Measurements from ENCODE around the gene NRP1.
"Not testable (repeated sequence)": the region's sequence is repeated elsewhere in the genome, so short reads cannot be mapped to it uniquely, and the experiment has no call there.

Gene NRP1

DNA sequence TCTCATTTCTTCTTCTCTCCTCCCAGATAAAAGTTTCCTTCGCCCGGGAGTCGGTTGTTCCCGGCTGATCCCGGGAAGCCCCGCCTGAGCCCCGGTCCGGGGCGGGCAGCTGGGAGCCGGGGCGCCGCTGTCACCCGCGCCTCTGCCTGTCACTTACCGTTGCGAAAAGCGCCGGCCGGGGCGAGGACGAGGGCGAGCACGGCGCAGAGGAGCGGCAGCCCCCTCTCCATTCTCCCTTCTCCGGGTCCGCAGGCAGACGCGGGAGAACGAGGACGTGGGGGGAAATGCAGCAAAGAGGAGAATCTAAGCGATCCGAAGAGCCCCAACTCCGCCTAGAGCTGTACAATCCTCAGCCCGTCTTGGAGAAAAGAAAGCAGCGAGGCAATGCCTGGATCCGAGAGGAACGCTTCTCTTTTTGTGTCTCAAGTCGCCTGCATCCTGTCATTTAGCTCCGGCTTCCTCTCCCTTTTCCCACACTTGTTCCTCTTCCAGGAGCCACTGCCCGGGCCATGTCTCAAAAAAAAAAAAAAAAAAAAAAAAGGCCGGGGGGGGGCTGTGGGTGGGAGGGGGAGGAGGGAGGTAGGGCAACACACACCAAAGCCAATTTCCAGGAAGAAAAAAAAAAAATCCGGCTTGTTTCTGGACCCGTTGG is at the start of gene NRP1:
TSS of gene NRP1 (minus strand) at position 515 of the 652 bp plus-strand sequence. CDS start at position 230, 285 bp downstream.
- DNase-seq, result no peak

DNA sequence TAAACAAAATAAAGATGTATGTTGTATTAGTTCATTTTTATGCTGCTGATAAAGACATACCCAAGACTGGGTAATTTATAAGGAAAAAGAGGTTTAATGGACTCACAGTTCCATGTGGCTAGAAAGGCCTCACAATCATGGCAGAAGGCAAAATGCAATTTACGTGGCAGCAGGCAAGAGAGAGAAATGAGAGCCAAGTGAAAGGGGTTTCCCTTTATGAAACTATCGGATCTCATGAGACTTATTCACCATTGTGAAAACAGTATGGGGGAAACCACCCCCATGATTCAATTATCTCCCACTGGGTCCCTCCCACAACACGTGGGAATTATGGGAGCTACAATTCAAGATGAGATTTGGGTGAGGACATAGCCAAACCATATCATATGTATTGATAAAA is 49.7 kb upstream of the NRP1 start:
- not testable (repeated sequence) for DNase-seq

GRCh38 chr10:33382921-33383713 is 48.6 kb upstream of the NRP1 start:
- DNase-seq, result peak; percentile 23

DNA sequence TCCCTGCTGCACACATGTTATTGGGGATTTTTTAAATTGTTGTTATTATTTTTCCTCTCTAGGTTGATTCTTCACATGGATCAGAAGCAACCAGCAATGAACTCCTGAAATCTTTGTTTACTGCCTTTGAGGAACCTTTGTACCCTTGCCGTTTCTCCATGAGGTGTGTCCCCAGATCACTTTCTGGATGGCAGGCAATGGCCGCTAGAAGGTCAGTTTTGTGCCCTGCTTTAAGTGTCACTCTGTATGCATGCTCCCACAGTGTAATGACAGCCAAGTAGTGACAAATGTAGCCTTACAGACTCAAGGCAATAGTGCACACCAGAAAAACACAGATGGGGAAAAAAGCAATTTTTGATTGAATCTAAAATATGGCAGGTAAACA is 47.7 kb upstream of the NRP1 start:
- DNase-seq, result no peak

- peak; percentile 62 for DNase-seq
These were observed 47.2 kb upstream of the NRP1 start for GRCh38 chr10:33381451-33382215.

DNA sequence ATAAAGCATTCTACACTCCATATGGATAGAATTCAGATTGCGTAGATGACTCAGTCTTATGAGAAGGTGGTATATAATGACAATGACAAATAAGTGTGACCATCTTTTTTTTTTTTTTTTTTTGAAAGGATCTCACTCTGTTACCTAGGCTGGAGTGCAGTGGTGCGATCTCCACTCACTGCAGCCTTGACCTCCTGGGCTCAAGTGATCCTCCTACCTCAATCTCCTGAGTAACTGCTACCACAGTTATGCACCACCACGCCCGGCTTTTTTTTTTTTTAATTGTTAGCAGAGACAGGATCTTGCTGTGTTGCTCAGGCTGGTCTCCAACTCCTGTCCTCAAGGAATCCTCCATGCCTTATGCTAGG is 43.2 kb upstream of the NRP1 start:
- no peak for DNase-seq

DNA sequence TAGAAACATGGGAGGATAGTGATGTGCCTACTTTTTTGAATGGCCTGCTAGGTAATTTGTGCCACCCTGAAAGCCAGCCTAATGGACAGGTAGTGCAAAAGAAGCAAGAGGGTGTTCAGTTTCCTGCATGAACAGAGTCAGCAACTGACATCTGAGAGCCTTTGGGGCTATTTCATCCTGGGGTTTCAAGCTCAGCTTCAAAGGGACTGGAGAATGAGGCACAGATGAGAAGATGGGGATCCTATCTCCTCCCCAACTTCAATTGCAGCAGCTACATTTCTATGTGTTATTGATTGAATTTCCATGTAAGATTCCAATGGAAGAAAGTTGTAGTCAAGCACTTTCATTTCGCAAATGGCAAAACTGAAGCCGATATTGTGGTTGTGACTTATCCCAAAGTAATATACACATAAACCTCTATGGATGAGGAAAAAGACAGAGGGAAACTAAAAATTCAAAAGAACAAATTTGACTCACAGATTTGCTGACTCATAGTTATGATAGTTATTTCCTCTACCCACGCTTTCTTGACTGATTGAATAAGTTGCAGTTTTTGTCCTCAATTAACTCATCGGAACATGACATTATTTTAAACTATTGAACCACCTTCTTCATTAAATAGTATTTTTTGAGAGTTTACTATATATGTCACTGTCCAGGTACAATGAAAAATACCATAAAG is 42.6 kb upstream of the NRP1 start:
- DNase-seq, result no peak

GRCh38 chr10:33376476-33376875 is 42.0 kb upstream of the NRP1 start:
- DNase-seq, result no peak

- DNase-seq, result no peak
These were observed 38.8 kb upstream of the NRP1 start for GRCh38 chr10:33373263-33373662.

GRCh38 chr10:33371234-33371633 is 36.8 kb upstream of the NRP1 start:
- DNase-seq, result no peak

DNA sequence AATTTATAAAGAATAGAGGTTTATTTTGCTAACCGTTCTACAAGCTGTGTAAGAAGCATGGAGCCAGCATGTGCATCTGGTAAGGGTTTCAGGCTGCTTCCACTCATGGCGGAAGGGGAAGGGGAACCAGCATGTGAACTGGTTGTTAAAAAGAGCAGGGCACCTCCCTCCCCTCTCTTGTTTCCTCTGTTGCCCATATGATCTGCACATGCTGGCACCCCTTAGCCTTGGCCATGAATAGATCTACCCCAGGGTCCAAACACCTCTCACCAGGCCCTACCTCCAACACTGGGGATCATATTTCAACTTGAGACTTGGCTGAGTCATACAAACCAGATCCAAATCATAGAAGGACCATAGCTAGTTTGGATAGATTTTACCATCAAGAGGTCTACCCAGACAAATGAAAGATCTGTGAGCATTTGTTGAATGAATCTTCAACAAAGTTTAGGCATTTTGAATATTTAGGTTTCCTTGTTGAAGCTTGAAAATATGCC is 36.0 kb upstream of the NRP1 start:
- DNase-seq, result no peak

DNA sequence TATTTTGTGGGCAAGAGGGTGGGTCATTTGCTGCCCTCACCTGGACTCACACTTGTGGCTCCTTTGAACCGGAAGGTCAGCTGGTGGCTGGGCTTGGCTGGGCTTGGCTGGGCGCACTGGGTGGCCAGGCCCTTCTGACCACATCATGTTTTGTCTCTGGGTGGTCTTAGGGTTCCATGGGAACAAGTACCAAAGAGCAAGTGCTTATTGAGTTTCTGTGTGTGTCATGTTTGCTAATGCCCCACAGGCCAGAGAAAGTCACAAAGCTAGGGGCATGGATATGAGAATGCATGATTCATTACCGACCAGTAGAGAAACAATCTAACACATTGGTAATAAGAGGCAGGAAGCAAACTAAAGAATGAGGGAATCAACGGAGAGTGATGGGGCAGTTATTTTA is 33.6 kb upstream of the NRP1 start:
- DNase-seq, result no peak

DNA sequence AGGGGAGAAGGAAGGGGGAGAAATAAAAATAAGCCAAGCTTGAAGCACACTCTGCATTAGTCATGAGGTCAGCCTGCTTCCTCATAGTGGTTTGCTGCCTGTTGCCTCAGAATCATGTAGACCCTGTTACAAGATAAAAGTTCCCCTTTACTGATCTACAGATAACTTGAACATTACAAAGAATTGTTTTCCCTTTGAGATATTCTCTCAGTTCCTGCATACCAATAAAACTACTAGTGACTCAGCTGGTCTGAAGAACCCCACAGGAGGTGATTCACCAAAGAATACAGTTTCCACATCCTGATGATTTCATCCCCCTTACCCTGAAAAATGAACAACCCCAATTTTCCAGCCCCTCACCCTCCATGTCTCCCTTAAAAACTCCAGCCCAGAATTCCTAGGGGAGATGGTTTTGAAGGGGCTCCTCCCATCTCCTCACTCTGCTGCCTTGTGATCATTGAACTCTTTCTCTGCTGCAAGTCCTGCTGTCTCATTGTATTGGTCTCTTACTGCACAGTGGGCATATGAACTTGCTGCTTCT is 31.5 kb upstream of the NRP1 start:
- DNase-seq, result no peak

DNA sequence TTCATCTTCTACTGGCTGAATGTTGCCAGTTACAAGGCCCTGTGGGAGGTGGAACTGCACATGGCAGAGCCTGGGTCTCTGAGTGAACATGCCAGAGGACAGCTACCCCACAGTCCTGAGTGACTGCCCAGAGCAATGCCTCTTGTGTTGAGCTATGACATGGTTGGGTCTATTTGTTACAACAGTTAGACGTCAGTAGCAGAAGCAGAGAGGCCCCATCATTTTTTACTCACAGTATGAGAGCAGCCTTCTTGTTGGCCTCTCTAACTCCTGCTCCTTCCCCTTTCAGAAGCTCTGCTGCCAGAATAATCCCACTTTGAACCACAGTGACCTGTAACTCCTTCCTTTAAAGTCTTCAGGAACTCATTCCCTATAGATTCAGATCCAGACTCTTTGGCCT is 30.8 kb upstream of the NRP1 start:
- DNase-seq, result no peak

GRCh38 chr10:33363106-33363505 is 28.6 kb upstream of the NRP1 start:
- no peak for DNase-seq

GRCh38 chr10:33358016-33358415 is 23.5 kb upstream of the NRP1 start:
- no peak for DNase-seq

DNA sequence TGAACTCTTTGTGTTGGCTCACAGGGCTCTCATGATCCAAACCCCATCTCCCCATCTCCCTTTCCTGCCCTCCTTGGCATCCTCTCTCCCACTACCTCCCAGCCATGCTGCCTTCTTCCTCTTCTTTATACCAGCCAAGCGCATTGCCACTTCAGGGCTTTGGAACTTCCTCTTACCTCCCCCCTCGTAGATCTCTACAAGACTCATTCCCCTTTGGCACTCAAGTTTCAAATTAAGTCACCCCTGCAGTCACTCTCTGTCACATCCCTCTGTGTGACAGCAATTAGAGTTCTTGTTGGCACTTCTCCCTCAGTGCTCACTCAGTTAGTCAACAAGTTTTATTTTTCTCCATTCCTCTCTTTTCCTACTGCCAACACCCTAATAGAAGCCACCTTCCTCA is 20.8 kb upstream of the NRP1 start:
- no peak for DNase-seq

DNA sequence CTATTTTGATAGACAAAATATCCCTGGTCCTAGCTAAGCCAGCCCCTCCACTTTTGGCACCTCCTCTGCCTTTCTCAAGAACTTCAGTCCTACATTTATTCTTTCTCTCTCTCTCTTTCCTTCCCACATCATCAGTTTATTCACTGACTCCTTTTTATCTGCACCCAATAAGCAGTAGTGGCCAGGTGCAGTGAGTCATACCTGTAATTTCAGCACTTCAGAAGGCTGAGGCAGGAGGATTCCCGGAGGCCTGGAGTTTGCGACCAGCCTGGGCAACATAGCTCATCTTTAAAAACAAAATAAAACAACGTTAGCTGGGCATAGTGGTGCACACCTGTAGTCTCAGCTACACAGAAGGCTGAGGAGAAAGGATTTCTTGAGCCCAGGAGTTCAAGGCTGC is 19.4 kb upstream of the NRP1 start:
- DNase-seq, result no peak

DNA sequence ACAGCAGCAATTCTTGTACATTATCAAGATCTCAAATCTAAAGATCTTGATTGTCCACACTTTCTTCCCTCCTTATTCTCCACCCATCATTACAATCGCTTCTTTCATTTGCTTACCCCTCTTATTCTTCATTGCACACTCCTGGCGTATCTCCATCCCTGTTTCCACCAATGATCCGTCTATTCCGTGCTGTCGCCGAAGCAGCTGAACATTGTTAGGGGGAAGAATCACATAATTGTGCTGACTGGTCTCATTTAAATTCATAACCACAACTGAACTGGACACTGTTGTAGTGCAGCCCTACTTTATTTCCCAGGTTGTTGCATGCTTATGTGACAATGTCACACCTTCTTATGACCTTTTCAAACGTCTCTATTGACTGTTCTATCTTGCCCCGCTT is 18.9 kb upstream of the NRP1 start:
- no peak for DNase-seq

GRCh38 chr10:33352615-33353014 is 18.1 kb upstream of the NRP1 start:
- DNase-seq, result no peak

GRCh38 chr10:33352175-33352574 is 17.7 kb upstream of the NRP1 start:
- no peak for DNase-seq

DNA sequence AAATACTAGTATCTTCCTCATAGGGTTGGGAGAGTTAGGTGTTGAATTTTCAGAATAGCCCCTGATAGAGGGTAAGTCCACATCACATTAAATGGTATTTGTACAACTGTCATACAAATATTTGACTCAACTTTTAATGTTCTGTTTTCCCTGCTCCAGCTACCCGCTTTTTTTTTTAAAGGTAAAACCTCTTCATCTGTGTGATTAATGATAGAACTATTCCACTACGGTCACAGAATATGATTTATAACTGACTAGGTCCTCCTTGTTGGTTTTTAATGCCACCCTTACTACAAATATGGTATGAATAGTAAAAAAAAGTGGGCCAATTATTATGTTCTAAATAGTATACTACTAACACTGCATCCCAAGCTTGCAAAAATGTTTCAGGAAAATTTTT is 15.6 kb upstream of the NRP1 start:
- DNase-seq, result no peak

DNA sequence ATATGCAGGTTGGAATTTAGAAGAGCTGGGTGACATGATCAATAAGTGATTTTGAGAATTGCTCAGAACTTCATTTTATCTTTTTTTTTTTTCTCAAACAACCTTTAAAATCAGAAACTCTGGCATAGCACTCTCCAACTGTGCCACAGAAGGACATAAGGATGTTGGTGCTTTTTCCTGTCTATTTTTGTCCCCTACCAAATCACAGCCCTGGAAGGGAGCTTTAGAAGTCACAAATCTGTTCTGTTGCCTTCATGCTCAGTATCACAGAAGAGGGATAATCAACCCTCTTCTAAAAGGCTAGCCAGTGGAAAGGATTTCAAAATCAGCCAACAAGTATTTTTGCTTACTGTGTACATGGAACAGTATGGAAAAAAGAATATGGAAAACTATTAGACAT is 14.8 kb upstream of the NRP1 start:
- DNase-seq, result no peak

All from right hindlimb (tissue), 1 donor.